GM06990 (cell line): Measurements from ENCODE around the gene SLC43A1.

ENCODE experiments used
- DNase-seq: peaks from one replicate; pipeline ENCODE4 v3.0.0-alpha.2; 2011; ENCODE audit not compliant: insufficient read length; ENCODE audit errors: extremely low read depth
- H3K27me3 ChIP-seq: replicated peaks from 2 replicates; pipeline ENCODE4 v1.6.0; 2011; ENCODE audit warnings: low read length; ENCODE audit not compliant: control insufficient read depth, insufficient read depth
- H3K36me3 ChIP-seq: 2 replicates; pipeline ENCODE4 v1.5.1; 2011; ENCODE audit warnings: low read length; ENCODE audit not compliant: control insufficient read depth, insufficient read depth
- H3K4me3 ChIP-seq: replicated peaks from 2 replicates; pipeline ENCODE4 v1.5.1; 2011; ENCODE audit warnings: low read depth, mild to moderate bottlenecking, control low read depth, low read length
- CTCF ChIP-seq: IDR thresholded peaks from 2 replicates; pipeline ENCODE4 v1.5.1; 2011; ENCODE audit warnings: low read length, control low read depth, mild to moderate bottlenecking, inconsistent platforms; ENCODE audit not compliant: insufficient read depth, poor library complexity, severe bottlenecking

The SLC43A1 gene

GRCh38 chr11:57480409-57481137, 34.9 kb downstream of the SLC43A1 start:
- no peak for DNase-seq

DNA sequence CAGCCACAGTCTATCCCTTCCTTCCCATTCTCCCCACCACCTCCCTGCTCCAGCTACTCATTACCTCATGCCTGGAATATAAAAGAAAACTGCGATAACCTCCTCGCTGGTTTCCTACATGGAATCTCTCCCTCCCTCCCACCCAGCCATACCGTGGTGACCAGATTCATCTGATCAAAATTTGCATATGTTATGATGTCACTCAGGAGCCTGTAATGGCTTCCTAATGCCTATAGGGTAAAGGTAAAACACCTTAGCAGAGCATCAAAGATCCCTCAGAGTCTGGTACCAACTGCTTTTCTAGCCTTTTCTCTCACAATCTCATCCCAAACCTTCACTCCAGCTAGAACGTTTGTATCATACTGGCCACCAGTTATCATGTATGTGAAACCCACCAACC, 35.6 kb downstream of the SLC43A1 start:
- Histone ChIP-seq H3K36me3 (no peaks in the 10 kb centered on the region), H3K4me3 (no peak overlapping the region), H3K27me3 (no peaks in the 10 kb centered on the region)
- TF ChIP-seq CTCF: no peak
- DNase-seq: no peak

More at GRCh38 chr11:57480409-57481137, 34.9 kb downstream of the SLC43A1 start:
- no peak overlapping the region for H3K4me3 ChIP-seq
- no peaks in the 10 kb centered on the region for H3K36me3 ChIP-seq
- peak; percentile 83 for TF ChIP-seq CTCF
- no peaks in the 10 kb centered on the region for H3K27me3 ChIP-seq

DNA sequence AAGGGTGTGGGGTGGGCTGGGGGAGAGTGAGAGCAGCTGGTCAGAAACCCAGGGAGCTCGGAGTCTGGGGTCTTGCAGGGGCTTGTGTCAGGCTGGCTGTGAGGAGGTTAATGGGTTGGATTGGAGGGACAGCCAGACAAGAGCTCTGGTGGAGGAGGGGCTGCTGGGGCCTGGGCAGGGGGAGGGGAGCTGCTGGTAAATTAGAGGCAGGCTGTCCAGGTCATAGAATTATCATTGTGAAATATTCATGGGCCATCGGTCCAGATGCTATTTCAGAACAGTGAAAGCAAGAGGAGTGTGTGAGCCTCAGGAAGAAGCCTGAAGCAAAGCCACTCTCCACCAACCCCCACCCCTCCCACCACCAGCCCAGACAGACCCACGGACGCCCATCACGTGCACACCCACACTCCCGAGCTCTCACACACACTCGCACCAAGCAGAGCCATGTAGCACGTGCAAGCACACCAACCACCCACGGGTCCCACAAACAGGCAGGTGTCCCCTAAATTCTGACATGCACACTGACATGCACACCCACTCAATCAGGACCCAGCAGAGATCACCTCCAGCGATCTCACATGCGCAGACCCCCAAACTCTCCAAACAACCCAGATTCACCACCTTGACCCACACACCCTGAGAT, 36.4 kb downstream of the SLC43A1 start:
- H3K4me3 ChIP-seq: no peak overlapping the region
- DNase-seq: no peak
- TF ChIP-seq CTCF: no peak
- no peaks in the 10 kb centered on the region for H3K36me3 ChIP-seq
- no peaks in the 10 kb centered on the region for H3K27me3 ChIP-seq

DNA sequence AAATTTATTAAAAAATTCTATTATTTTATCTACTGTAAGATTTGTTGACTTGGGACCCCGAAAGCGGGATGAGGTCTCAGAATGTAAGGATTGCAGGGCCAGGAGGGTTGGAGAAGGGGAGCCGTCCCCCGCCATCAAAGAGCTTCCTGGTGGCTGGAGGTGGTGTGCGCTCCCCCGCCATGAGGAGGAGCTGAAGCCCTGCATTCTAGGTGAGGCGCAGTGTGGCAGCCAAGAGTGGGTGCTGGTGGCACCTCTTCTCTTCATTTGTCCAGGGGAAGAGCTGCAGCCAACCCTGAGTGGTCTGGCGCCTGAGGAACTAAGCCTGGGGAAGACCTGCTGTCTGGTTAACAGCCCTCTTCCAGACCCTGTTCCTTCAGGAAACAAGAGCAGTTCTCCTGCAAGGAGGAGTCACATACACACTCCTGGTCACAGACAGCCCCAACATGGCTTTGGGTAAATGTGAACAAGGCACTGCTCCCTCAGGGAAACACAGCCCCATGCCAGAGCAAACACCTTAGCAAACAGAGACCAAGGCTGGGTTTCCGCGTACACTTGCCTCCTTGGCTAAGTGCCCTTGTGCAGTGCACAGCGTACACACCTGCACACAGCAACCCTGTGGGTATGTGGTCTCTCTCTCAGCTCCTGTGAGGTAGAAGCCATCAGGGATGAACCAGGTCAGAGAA, 37.9 kb downstream of the SLC43A1 start:
- no peaks in the 10 kb centered on the region for H3K36me3 ChIP-seq
- H3K27me3 ChIP-seq: no peaks in the 10 kb centered on the region
- no peak for DNase-seq
- H3K4me3 ChIP-seq: no peak overlapping the region
- no peak for TF ChIP-seq CTCF

- H3K36me3 ChIP-seq: no peaks in the 10 kb centered on the region
- peak; percentile 74 for TF ChIP-seq CTCF
- peak; percentile 62 for DNase-seq
- H3K4me3 ChIP-seq: peak overlapping the region; percentile 50
- no peaks in the 10 kb centered on the region for H3K27me3 ChIP-seq
Measured at GRCh38 chr11:57476757-57477506, 38.6 kb downstream of the SLC43A1 start.
